GM12878 (cell line): ENCODE measurements around the gene SURF6. TPM values are rescaled to one million over a fixed set of nuclear protein-coding genes. Genes with fewer than 3 reads are reported as not detected.

Source experiments
- ATAC-seq: fragments of 200-7000 bp; cut with Tn5 transposase; 3 replicates; pipeline ENCODE4 v1.9.1; 2020; ENCODE audit warnings: mild to moderate bottlenecking, moderate library complexity
- BruUV-seq: library from RNA; stranded (reverse); fragments of 400-500 nt; replicated peaks from 2 replicates; lab custom pipeline; 2021; lab: Mats Ljungman, UMichigan
- CTCF ChIA-PET: fragments of 300-600 bp; sonication (Branson Sonifier 250); formaldehyde crosslinking; extraction: SDS; loops from one replicate; lab custom pipeline; 2021; ENCODE audit warnings: inconsistent platforms; lab: Yijun Ruan, JAX
- POLR2A ChIA-PET: fragments of 350-600 bp; formaldehyde crosslinking; extraction: SDS; loops from one replicate; lab custom pipeline; 2021; ENCODE audit warnings: inconsistent platforms; lab: Charles Lee
- RAD21 ChIA-PET: fragments of 300-600 bp; sonication (Branson Sonifier 250); formaldehyde crosslinking; loops from one replicate; lab custom pipeline; 2023; ENCODE audit warnings: antibody characterized with exemption; ENCODE audit not compliant: unreplicated experiment; lab: Charles Lee
- SMC1A ChIA-PET: fragments of 300-600 bp; sonication (Branson Sonifier 250); formaldehyde crosslinking; loops from one replicate; lab custom pipeline; 2023; ENCODE audit not compliant: unreplicated experiment, uncharacterized antibody; lab: Charles Lee
- DNase-seq: peaks from one replicate; pipeline ENCODE4 v3.0.0-alpha.2; 2011; ENCODE audit warnings: low read depth, low spot score
- FAIRE-seq: peaks from 3 replicates; lab custom pipeline; 2011; peaks lifted over from hg19 to GRCh38; lab: Jason Lieb, UNC
- H2AFZ ChIP-seq: 2 replicates; pipeline ENCODE4 v1.6.0; 2011; ENCODE audit warnings: low read depth, low read length, control low read depth; ENCODE audit not compliant: control insufficient read depth
- H3K27ac ChIP-seq: 2 replicates; pipeline ENCODE4 v1.5.1; 2011; ENCODE audit warnings: control low read depth; ENCODE audit not compliant: control insufficient read depth, insufficient read depth
- H3K27me3 ChIP-seq, 2 experiments: replicated peaks in 1 of 2; 2 replicates each; pipeline versions ENCODE4 v1.6.0 to v1.6.1; 2011; ENCODE audit warnings: low read length in 1 of 2; ENCODE audit not compliant: control insufficient read depth in 2 of 2, insufficient read depth in 2 of 2
- H3K36me3 ChIP-seq, 2 experiments: 2 replicates each; pipeline ENCODE4 v1.5.1; 2011; ENCODE audit warnings: low read length in 1 of 2; ENCODE audit not compliant: control insufficient read depth in 2 of 2, insufficient read depth in 2 of 2
- H3K4me1 ChIP-seq: 2 replicates; pipeline ENCODE4 v1.6.1; 2011; ENCODE audit warnings: mild to moderate bottlenecking, low read length, moderate library complexity, mixed read lengths; ENCODE audit not compliant: control insufficient read depth, insufficient read depth
- H3K4me2 ChIP-seq: 2 replicates; pipeline ENCODE4 v1.6.0; 2011; ENCODE audit warnings: control low read depth; ENCODE audit not compliant: control insufficient read depth, insufficient read depth
- H3K4me3 ChIP-seq: fragments of 200-600 bp; sonication (generic); 2 replicates; pipeline ENCODE4 v1.5.1; 2016
- H3K79me2 ChIP-seq: 2 replicates; pipeline ENCODE4 v1.6.0; 2011; ENCODE audit warnings: low read length; ENCODE audit not compliant: control insufficient read depth, insufficient read depth
- H3K9ac ChIP-seq: 2 replicates; pipeline ENCODE4 v1.8.0; 2011; ENCODE audit warnings: low read length, control low read depth, mixed read lengths; ENCODE audit not compliant: control insufficient read depth, insufficient read depth
- H3K9me3 ChIP-seq: replicated peaks from 3 replicates; pipeline ENCODE4 v1.5.1; 2011; ENCODE audit warnings: mild to moderate bottlenecking, low read length; ENCODE audit not compliant: control insufficient read depth, insufficient read depth
- H4K20me1 ChIP-seq: 2 replicates; pipeline ENCODE4 v1.6.0; 2011; ENCODE audit not compliant: control insufficient read depth, insufficient read depth
- BACH1 ChIP-seq: fragments of 450-650 bp; IDR thresholded peaks from 2 replicates; pipeline ENCODE4 v1.6.1; 2017; ENCODE audit warnings: mild to moderate bottlenecking, borderline replicate concordance
- CTCF ChIP-seq, 3 experiments: IDR thresholded peaks in 2 of 3; conservative IDR thresholded peaks in 1 of 3; 2 replicates each; pipeline ENCODE4 v1.5.1; 2011; ENCODE audit warnings: low read depth in 3 of 3, low read length in 3 of 3, mild to moderate bottlenecking in 3 of 3, control low read depth in 2 of 3, moderate library complexity in 2 of 3, inconsistent platforms in 1 of 3, mixed read lengths in 1 of 3; ENCODE audit not compliant: control insufficient read depth in 2 of 3, insufficient read depth in 1 of 3; ENCODE audit errors: extremely low read depth in 1 of 3
- CUX1 ChIP-seq: IDR thresholded peaks from 2 replicates; pipeline ENCODE4 v1.6.1; 2012; ENCODE audit warnings: improper control_type of control experiment, low read depth, low read length; ENCODE audit not compliant: insufficient replicate concordance
- DPF2 ChIP-seq: fragments of 450-650 bp; IDR thresholded peaks from 2 replicates; pipeline ENCODE4 v1.6.1; 2017; ENCODE audit warnings: mild to moderate bottlenecking
- EGR1 ChIP-seq, 2 experiments: IDR thresholded peaks; 1 replicate in 1 of 2; 2 replicates in 1 of 2; pipeline ENCODE4 v1.6.1; 2011 to 2012; ENCODE audit warnings: low read depth in 2 of 2, low read length in 2 of 2, borderline replicate concordance in 1 of 2, mild to moderate bottlenecking in 1 of 2, moderate library complexity in 1 of 2
- ETV6 ChIP-seq, 2 experiments: fragments of 450-650 bp in 1 of 2; IDR thresholded peaks in 1 of 2; conservative IDR thresholded peaks in 1 of 2; 2 replicates each; pipeline ENCODE4 v1.6.1; 2014; ENCODE audit warnings: antibody characterized with exemption in 1 of 2, borderline replicate concordance in 1 of 2, low read depth in 1 of 2, mild to moderate bottlenecking in 1 of 2, moderate library complexity in 1 of 2
- FOS ChIP-seq: IDR thresholded peaks from 3 replicates; pipeline ENCODE4 v1.6.1; 2011; ENCODE audit warnings: borderline replicate concordance; ENCODE audit not compliant: insufficient read length; ENCODE audit errors: extremely low read depth
- GATAD2B ChIP-seq: fragments of 450-650 bp; conservative IDR thresholded peaks from 2 replicates; pipeline ENCODE4 v1.6.1; 2017; ENCODE audit warnings: low read depth, mild to moderate bottlenecking, moderate library complexity
- HDAC6 ChIP-seq: fragments of 200-600 bp; sonication (generic); IDR thresholded peaks from one replicate; pipeline ENCODE4 v1.8.0; 2017; ENCODE audit warnings: antibody characterized with exemption; ENCODE audit not compliant: unreplicated experiment
- MAX ChIP-seq: IDR thresholded peaks from 2 replicates; pipeline ENCODE4 v1.6.1; 2012; ENCODE audit warnings: low read depth, low read length, improper control_type of control experiment
- MTA2 ChIP-seq: fragments of 450-650 bp; IDR thresholded peaks from 2 replicates; pipeline ENCODE4 v1.6.1; 2016; ENCODE audit warnings: low read depth, mild to moderate bottlenecking, moderate library complexity
- NBN ChIP-seq: fragments of 450-650 bp; IDR thresholded peaks from 2 replicates; pipeline ENCODE4 v1.6.1; 2016
- NR2F1 ChIP-seq: fragments of 450-650 bp; conservative IDR thresholded peaks from 2 replicates; pipeline ENCODE4 v1.6.1; 2017; ENCODE audit warnings: mild to moderate bottlenecking
- PAX5 ChIP-seq: IDR thresholded peaks from 2 replicates; pipeline ENCODE4 v1.6.1; 2011; ENCODE audit warnings: low read depth, low read length, borderline replicate concordance
- SRF ChIP-seq, 2 experiments: IDR thresholded peaks; 2 replicates each; pipeline ENCODE4 v1.6.1; 2011; ENCODE audit warnings: low read depth in 2 of 2, low read length in 2 of 2, mild to moderate bottlenecking in 1 of 2, moderate library complexity in 1 of 2
- WGBS: methylation state at CpG from one replicate; pipeline ENCODE4 v1.1.6; 2016; ENCODE audit warnings: low lambda C conversion rate; ENCODE audit not compliant: insufficient replicate concordance, insufficient coverage; ENCODE audit errors: missing lambda C conversion rate; 5-methylcytosine and 5-hydroxymethylcytosine counted together
- in situ Hi-C: fragments of 300-500 bp; cut with MboI; formaldehyde crosslinking; loops from 9 replicates; pipeline ENCODE4 v1.14.3; 2018; ENCODE audit warnings: mixed read lengths
- intact Hi-C: fragments of 100-400 bp; cut with micrococcal nuclease; formaldehyde crosslinking; loops from one replicate; pipeline ENCODE4 v1.14.2; 2022; ENCODE audit not compliant: unreplicated experiment
- polyA plus RNA-seq, 11 experiments: library from polyadenylated mRNA; depleted of rRNA in 4 of 11; unstranded in 6 of 11; stranded (reverse) in 5 of 11; fragments of >200 nt; fragmentation: Nextera tagmentation in 4 of 11; fragmentation: Illumina TruSeq in 1 of 11; extraction: Ambion mirVana in 4 of 11; extraction: Trizol in 1 of 11; gene quantifications; 1 replicate in 1 of 11; 2 replicates in 10 of 11; pipeline versions ENCODE4 v1.2.1 to v1.2.3, GENCODE V29; 2011 to 2016; ENCODE audit warnings: inconsistent platforms in 2 of 11, missing spikeins in 2 of 11, low read depth in 1 of 11
- total RNA-seq, 4 experiments: library from RNA; depleted of rRNA in 3 of 4; stranded (reverse); fragments of >200 nt in 3 of 4; fragmentation: Illumina TruSeq in 1 of 4; extraction: Trizol in 1 of 4; gene quantifications; 2 replicates each; pipeline versions ENCODE4 v1.2.1 to v1.2.3, GENCODE V29; 2013 to 2021

Gene SURF6
- total and polyA plus RNA-seq, 10 of the 15 experiments (the other 5 are each of a cell fraction or from before 2014, with no cell fraction given): 2.2 to 27.2 (median 15.1) TPM

- intact Hi-C loops: loop anchor here (1.0 to 5.0 kb wide), 2 partner anchors 11 to 130 kb away; partner anchors contain the start of genes SLC2A6 and SURF6
- no peaks in the 10 kb centered on the region for H3K27me3 ChIP-seq
- H3K27ac ChIP-seq: peak overlapping the region; percentile 96
- H3K9ac ChIP-seq: peak overlapping the region; percentile 90
- FAIRE-seq (no peak), DNase-seq (peak; percentile 28), ATAC-seq (peak; percentile 73)
- POLR2A ChIA-PET: interaction anchor here (0.7 to 2.9 kb wide), 8 partner anchors 9 to 201 kb away, joined by 3 to 13 read pairs (median 6); partner anchors contain the start of genes CACFD1, STKLD1, SURF1 and SURF2
- no peaks in the 10 kb centered on the region; the same call in 1 of the 2 replicates for H4K20me1 ChIP-seq
- CTCF ChIA-PET: interaction anchor here (0.6 to 1.9 kb wide), 3 partner anchors 18 to 27 kb away, joined by 3 to 6 read pairs (median 4); no protein-coding TSS in a partner anchor
- peaks cover 34 to 37% of the 10 kb centered on the region in 2 experiments for H3K36me3 ChIP-seq
- H3K79me2 ChIP-seq: peaks cover 47% of the 10 kb centered on the region
- no TSS peak for BruUV-seq
- H3K4me2 ChIP-seq: no peak overlapping the region
- SMC1A ChIA-PET: interaction anchor here (0.9 to 1.1 kb wide), 5 partner anchors 12 to 69 kb away, joined by 3 to 5 read pairs (median 4); partner anchors contain the start of gene STKLD1
- in situ Hi-C loops: no loop called here
- peak overlapping the region; percentile 100 for H3K4me3 ChIP-seq
- H3K4me1 ChIP-seq: peaks cover 12% of the 10 kb centered on the region
- 2% methylated on average over 17 of the region's 41 CpGs for WGBS
- peak overlapping the region; percentile 1 for H2AFZ ChIP-seq
- RAD21 ChIA-PET: interaction anchor here (1.1 kb wide), 1 partner anchor 29 kb away, joined by 4 read pairs; the partner anchor contains the start of gene STKLD1
- H3K9me3 ChIP-seq: no peaks in the 10 kb centered on the region
- TF ChIP-seq NBN (0 out of 2 replicates have a peak, but pooled peaks have one; percentile 4), GATAD2B (0 out of 2 replicates have a peak, but pooled peaks have one; percentile 38), EGR1 (IDR thresholded peaks at IDR 0.05; ENCODE audit: borderline replicate concordance in 1 of 2, low read depth in 2 of 2, low read length in 2 of 2) (peak in 1 of 2 experiments; percentile 82; a peak in 2 of 3 replicates), PAX5 (no peak), FOS (no peak), MTA2 (no peak), BACH1 (peak; percentile 60; the same call in 1 of the 2 replicates), CTCF (IDR thresholded peaks at IDR 0.05 in 2 of 3, conservative IDR thresholded peaks at IDR 0.05 in 1 of 3; ENCODE audit: control insufficient read depth in 2 of 3, extremely low read depth in 1 of 3, insufficient read depth in 1 of 3, low read depth in 3 of 3, low read length in 3 of 3) (0 out of 6 replicates have a peak, but pooled peaks of 1 of the 3 experiments have one; percentile 1), NR2F1 (0 out of 2 replicates have a peak, but pooled peaks have one; percentile 41), HDAC6 (peak; percentile 51), MAX (0 out of 2 replicates have a peak, but pooled peaks have one; percentile 0), SRF (IDR thresholded peaks at IDR 0.05; ENCODE audit: low read depth in 2 of 2, low read length in 2 of 2) (peak; percentile 67 to 86; a peak in 3 of 4 replicates), ETV6 (conservative IDR thresholded peaks at IDR 0.05 in 1 of 2, IDR thresholded peaks at IDR 0.05 in 1 of 2; ENCODE audit: borderline replicate concordance in 1 of 2, low read depth in 1 of 2) (no peak), CUX1 (no peak), DPF2 (peak; percentile 18; the same call in 1 of the 2 replicates)
These were observed 11.6 kb upstream of the SURF6 start for GRCh38 chr9:133347515-133347984.
